Activated naive CD4-positive, alpha-beta T cell treated with anti-CD3 and anti-CD28 coated beads, Interleukin-2, amount 50 U/mL, for 72 hours (primary cell): ENCODE measurements around the gene SERINC2. TPM values are rescaled to one million over a fixed set of nuclear protein-coding genes. Genes with fewer than 3 reads are reported as not detected.
"Not testable (repeated sequence)": the region's sequence is repeated elsewhere in the genome, so short reads cannot be mapped to it uniquely, and the experiment has no call there.

Source experiments
- ATAC-seq, 2 donors: fragments of 150-1000 bp; cut with Tn5 transposase; 2 replicates each; pipeline ENCODE4 v1.10.0; 2021; ENCODE audit warnings: mild to moderate bottlenecking in 2 of 2, moderate library complexity in 2 of 2
- DNase-seq, 2 donors: peaks; one replicate each; pipeline ENCODE4 v3.0.0; 2021 to 2022; ENCODE audit warnings: low spot score in 2 of 2
- H3K27ac Mint-ChIP-seq, 2 donors: one replicate each; pipeline ENCODE4 v1.8.0; 2022; ENCODE audit warnings: mild to moderate bottlenecking in 2 of 2, mixed read lengths in 2 of 2
- H3K36me3 Mint-ChIP-seq, 2 donors: one replicate each; pipeline ENCODE4 v1.8.0; 2022; ENCODE audit warnings: mixed read lengths in 2 of 2
- H3K9me3 Mint-ChIP-seq, 2 donors: one replicate each; pipeline ENCODE4 v1.8.0; 2022; ENCODE audit warnings: mixed read lengths in 2 of 2
- total RNA-seq, 2 donors: library from RNA; stranded (reverse); gene quantifications; one replicate each; pipeline ENCODE4 v1.2.3, GENCODE V29; 2022

Gene SERINC2
- total RNA-seq, 2 donors from 2014 or later: 0.59 TPM; not detected in 1

DNA sequence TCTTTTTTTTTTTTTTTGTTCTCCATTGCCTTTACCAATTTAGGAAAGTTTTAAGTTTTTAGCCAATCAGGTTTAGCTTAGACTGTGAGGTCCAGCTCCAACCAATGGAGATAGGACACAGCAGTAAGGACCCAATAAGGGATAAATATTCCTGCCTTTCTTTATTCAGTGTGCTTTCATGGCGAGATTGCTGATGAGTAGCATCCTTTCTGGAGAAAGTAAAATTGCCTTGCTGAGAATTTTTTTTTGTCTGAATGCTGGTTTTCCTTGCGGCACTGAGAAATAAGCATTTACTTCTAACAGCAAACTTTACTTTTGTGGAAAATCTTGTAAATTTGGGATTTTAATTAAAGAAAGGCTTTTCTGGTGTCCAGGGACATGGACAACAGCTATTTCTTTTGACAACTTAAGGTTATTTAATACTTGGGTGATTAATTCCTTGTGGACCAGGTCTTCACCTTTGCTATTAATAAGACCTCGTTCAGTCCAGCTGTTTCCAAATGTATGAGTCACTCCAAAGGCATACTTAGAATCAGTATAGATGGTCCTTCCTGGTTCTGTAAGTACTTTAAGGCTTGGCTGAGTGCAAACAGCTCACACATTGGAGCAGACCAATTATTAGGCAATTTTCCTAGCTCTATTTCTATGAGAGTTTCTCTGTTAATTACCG, 54.1 kb downstream of the SERINC2 start:
- ATAC-seq (no peak), DNase-seq (no peak)
- no peaks in the 10 kb centered on the region for H3K36me3 Mint-ChIP-seq
- peaks cover 7 to 9% of the 10 kb centered on the region in 2 donors for H3K9me3 Mint-ChIP-seq
- peak overlapping the region in 1 of 2 donors; percentile 33 for H3K27ac Mint-ChIP-seq

DNA sequence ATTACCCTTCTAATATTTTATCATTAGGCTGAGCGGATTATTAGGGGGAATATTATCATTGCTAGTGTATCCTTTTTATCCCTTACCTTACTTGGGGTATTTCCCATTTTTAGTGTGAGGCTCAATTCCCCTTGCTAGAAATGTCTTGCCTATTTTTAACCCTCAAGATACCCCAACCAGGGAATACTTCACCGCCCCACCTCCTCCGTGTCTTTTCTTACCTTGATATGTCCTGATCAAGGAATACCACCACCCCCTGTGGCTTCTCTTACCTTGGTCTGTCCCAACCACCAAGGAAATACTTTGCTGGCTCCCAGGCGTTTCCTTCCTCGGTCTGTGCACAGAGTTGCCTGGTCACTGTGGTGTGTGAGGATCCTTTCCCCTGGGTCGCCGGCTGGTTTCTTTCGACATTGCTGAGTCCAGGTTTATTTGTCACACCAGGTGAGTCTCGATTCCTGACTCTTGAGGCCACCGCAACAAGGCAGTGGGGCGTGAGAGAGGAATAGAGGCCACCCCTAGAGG, 57.8 kb downstream of the SERINC2 start:
- H3K9me3 Mint-ChIP-seq: peaks cover 0 to 9% of the 10 kb centered on the region in 2 donors
- DNase-seq (no peak), ATAC-seq (no peak)
- H3K27ac Mint-ChIP-seq: no peak overlapping the region
- no peaks in the 10 kb centered on the region for H3K36me3 Mint-ChIP-seq

DNA sequence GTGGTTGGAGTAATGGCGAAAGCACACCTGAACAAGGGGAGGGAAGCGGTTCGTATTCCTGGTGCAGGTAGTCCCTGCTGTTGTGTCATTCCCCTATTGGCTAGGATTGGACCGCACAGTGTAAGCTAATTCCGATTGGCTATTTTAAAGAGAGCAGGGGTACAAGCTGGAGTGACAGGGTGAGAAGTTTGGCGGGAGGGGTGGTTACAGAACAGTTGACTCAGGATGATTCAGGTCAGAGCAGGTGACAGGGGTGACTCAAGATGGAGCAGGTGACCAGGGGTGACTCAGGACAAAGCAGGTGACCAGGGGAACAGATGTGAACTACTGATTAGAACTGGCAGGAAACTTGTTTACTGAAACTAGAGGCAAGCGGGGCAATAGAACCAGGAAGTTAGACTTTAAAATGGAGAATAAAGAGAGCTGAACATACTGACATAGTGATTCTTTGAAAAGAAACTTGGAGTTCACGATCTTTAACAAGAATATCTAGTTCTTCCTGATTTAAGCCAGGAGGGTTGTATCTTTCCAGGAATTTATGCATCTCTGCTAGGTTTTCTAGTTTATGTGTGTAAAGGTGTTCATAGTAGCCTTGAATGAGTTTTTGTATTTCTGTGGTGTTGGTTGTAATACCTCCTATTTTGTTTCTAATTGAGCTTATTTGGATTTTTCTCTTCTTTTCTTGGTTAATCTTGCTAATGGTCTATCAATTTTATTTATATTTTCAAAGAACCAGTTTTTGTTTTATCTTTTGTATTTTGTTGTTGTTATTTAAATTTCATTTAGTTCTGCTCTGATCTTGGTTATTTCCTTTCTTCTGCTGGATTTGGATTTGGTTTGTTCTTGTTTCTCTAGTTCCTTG, 58.7 kb downstream of the SERINC2 start:
- not testable (repeated sequence) for H3K27ac Mint-ChIP-seq

DNA sequence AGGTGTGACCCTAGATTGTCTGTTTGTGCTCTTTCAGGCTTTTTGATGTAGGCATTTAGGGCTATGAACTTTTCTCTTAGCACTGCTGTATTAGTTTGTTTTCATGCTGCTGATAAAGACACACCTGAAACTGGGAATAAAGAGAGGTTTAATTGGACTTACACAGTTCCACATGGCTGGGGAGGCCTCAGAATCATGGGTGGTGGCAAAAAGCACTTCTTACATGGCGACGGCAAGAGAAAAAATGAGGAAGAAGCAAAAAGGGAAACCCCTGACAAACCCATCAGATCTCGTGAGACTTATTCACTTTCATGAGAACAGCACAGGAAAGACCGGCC, 59.3 kb downstream of the SERINC2 start:
- ATAC-seq, H3K27ac Mint-ChIP-seq, DNase-seq, H3K9me3 Mint-ChIP-seq, H3K36me3 Mint-ChIP-seq: not testable (repeated sequence)

More for the DNA sequence above, 58.7 kb downstream of the SERINC2 start:
- peak; percentile 55 to 59 for ATAC-seq
- H3K36me3 Mint-ChIP-seq, DNase-seq, H3K9me3 Mint-ChIP-seq: not testable (repeated sequence)

DNA sequence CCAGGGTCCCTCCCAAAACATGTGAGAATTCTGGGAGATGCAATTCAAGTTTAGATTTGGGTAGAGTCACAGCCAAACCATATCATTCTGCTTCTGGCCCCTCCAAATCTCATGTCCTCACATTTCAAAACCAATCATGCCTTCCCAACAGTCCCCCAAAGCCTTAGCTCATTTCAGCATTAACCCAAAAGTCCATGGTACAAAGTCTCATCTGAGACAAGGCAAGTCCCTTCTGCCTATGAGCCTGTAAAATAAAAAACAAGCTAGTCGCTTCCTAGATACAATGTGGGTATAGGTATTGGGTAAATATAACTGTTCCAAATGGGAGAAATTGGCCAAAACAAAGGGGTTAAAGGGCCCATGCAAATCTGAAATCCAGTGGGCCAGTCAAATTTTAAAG, 59.7 kb downstream of the SERINC2 start:
- DNase-seq, ATAC-seq, H3K9me3 Mint-ChIP-seq, H3K36me3 Mint-ChIP-seq, H3K27ac Mint-ChIP-seq: not testable (repeated sequence)

DNA sequence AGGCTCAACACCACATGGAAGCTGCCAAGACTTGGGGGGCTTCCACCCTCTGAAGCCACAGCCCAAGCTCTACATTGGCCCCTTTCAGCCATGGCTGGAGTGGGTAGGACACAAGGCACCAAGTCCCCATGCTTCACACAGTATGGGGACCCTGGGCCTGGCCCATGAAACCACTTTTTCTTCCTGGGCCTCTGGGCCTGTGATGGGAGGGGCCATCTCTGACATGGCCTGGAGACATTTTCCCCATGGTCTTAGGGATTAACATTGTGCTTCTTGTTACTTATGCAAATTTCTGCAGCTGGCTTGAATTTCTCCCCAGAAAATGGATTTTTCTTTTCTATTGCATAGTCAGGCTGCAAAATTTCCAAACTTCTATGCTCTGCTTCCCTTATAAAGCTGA, 60.5 kb downstream of the SERINC2 start:
- not testable (repeated sequence) for H3K36me3 Mint-ChIP-seq, H3K9me3 Mint-ChIP-seq, ATAC-seq, H3K27ac Mint-ChIP-seq, DNase-seq

DNA sequence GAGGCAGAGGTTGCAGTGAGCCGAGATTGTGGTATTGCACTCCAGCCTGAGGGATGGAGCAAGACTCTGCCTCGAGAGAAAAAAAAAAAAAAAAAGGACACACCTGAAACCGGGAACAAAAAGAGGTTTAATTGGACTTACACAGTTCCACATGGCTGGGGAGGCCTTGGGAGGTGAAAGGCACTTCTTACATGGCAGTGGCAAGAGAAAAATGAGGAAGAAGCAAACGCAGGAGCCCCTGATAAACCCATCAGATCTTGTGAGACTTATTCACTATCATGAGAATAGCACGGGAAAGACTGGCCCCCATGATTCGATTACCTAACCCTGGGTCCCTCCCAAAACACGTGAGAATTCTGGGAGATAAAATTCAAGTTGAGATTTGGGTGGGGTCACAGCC, 61.6 kb downstream of the SERINC2 start:
- not testable (repeated sequence) for DNase-seq, ATAC-seq, H3K36me3 Mint-ChIP-seq, H3K27ac Mint-ChIP-seq, H3K9me3 Mint-ChIP-seq

DNA sequence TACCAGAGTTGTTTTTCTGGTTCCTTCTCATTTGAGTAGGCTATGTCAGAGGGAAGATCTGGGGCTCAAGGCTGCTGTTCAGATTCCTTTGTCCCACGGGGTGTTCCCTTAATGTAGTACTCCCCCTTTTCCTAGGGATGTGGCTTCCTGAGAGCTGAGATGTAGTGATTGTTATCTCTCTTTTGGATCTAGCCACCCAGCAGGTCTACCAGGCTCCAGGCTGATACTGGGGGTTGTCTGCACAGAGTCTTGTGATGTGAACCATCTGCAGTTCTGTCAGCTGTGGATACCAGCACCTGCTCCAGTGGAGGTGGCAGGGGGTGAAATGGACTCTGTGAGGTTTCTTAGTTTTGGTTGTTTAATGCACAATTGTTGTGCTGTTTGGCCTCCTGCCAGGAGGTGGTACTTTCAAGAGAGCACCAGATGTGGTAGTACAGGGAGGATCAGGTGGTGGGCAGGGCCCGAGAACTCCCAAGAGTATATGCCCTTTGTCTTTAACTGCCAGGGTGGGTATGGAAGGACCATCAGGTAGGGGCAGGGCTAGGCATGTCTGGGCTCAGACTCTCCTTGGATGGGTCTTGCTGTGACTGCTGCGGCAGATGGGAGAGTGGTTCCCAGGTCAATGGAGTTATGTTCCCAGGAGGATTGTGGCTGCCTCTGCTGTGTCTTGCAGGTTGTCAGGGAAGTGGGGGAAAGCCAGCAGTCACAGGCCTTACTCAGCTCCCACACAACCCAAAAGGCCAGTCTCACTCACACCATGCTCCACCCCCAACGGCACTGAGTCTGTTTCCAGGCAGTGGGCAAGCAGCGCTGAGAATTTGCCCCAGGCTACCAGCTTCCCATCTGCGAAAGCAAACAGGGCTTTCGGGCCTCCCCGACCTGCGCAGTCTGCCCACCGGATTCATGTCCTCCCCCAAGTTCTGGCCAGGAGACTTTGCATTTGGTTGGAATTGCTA, 64.2 kb downstream of the SERINC2 start:
- Mint-ChIP-seq H3K9me3 (peaks cover 0 to 3% of the 10 kb centered on the region in 2 donors), H3K36me3 (peaks cover 0 to 6% of the 10 kb centered on the region in 2 donors), H3K27ac (no peak overlapping the region)
- DNase-seq (no peak), ATAC-seq (no peak)

DNA sequence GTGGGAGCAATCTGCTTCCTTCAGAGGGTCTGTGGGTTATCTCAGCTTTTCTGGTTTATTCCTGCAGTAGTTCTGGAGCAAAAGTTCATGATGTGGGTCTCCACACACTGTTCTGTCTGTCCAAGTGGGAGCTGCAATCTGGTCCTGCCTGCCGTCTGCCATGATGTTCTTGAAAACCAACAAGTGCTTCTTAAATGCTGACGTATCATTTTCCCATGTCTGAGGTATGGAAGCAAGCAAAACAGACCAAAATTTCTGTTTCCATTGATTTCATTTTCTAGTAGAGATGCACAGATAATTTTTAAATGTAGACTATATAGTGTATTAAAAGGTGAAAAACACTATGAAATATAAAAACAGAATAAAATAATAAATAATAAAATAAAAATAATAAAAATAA, 65.2 kb downstream of the SERINC2 start:
- DNase-seq: no peak
- Mint-ChIP-seq H3K27ac (no peak overlapping the region), H3K36me3 (peaks cover 0 to 6% of the 10 kb centered on the region in 2 donors), H3K9me3 (peaks cover 0 to 3% of the 10 kb centered on the region in 2 donors)
- no peak for ATAC-seq

DNA sequence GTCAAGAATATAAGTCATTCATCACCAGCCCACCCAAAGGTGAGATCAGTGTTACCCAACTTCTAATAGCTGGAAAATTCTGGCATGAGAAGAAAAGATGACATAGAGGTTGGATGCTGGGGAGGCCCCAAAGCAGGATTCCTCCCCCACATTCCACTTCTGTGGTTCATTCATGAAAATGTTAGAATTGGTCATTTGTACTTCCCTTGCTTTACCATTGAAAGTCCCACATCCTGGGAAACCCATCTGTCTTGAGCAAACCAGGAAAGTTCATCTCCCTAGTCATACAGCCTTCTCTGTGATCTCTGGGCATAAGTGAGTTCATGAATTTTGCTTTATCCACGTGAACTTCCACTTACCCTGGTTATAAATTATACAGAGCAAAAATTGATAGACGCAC, 66.8 kb downstream of the SERINC2 start:
- Mint-ChIP-seq H3K36me3 (peaks cover 0 to 6% of the 10 kb centered on the region in 2 donors), H3K27ac (no peak overlapping the region), H3K9me3 (peaks cover 0 to 3% of the 10 kb centered on the region in 2 donors)
- ATAC-seq: no peak
- DNase-seq: no peak

DNA sequence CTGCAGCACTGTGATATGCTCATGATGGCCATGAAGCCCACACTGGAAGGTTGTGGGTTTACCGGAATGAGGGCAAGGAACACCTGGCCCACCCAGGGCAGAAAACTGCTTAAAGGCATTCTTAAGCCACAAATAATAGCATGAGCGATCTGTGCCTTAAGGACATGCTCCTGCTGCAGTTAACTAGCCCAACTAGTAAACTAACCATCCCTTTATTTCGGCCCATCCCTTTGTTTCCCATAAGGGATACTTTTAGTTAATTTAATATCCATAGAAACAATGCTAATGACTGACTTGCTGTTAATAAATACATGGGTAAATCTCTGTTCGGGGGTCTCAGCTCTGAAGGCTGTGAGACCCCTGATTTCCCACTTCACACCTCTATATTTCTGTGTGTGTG, 67.4 kb downstream of the SERINC2 start:
- not testable (repeated sequence) for H3K36me3 Mint-ChIP-seq, H3K9me3 Mint-ChIP-seq, H3K27ac Mint-ChIP-seq, DNase-seq, ATAC-seq

DNA sequence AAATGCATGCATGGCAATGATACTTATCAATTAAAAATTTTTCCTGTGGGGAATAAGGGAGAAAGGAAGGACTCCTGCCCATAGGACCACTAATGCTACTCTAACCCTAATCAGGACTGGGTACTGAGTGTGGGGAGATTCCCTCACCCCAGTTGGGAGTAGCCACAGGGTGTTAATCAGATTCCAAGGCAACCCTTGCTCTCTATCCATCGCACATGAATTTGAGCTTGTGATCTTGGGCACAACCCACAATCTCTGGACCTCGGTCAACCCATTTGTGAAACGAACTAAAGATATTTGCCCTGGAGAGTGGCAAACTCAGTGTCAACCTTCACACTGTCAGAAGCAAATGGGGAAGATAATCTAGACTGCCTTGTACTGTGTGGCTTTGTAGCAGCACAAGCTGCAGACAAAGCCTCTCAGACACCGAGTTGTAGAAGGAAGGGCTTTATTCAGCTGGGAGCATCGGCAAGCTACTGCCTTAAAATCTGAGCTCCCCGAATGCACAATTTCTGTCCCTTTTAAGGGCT, 69.5 kb downstream of the SERINC2 start:
- H3K27ac Mint-ChIP-seq: no peak overlapping the region
- DNase-seq: no peak
- H3K36me3 Mint-ChIP-seq: peaks cover 0 to 6% of the 10 kb centered on the region in 2 donors
- peaks cover 3% of the 10 kb centered on the region in 2 donors for H3K9me3 Mint-ChIP-seq
- no peak for ATAC-seq

DNA sequence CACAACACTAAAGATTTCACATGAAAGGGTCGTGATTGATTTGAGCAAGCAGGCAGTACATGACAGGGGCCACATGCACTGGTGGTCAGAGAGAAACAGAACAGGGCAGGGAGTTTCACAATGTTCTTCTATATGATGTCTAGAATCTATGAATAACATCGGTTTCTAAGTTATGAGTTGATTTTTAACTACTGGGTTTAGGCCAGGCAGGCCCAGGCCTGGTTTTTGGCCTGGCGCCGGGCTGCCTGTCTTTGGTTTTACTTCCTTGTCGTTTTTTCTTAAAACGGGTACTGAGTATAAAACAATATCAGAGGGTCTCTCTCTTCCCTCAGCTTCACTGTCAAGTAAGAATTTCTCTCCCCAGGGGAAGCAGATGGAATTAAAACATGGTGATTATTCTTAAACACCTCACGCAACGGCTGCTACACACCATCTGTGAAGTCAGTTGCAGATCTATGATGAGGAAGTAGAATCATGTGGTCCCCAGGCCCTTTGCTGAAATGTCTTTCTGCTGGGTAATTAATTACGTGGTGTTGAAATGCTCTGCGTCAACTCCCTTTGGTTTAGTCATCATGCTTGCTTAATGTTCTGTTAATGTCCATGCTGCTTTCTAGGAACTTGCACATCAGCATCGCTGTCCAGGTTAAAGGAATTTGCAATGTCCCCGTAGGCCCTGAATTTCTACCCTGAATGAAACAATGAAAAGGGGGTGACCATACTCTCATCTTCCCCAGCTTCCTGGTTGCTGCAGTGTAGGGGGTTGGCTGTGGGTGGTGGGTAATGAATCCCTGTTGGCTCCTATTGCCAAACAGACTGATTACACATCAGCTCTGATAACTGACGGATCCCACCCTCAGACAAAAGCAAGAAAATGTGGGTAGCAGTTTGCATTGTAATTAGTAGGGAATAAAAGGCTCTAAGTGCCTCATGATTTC, 70.3 kb downstream of the SERINC2 start:
- Mint-ChIP-seq H3K9me3 (peaks cover 9% of the 10 kb centered on the region in 2 donors), H3K27ac (no peak overlapping the region), H3K36me3 (peaks cover 0 to 6% of the 10 kb centered on the region in 2 donors)
- no peak for ATAC-seq
- DNase-seq: no peak
